HL-60 (cell line): ENCODE results near the gene FREM1.

Experiments
- DNase-seq, 2 experiments: peaks; one replicate each; pipeline ENCODE4 v3.0.0-alpha.2; 2010 to 2020; ENCODE audit warnings: low read depth in 1 of 2, low spot score in 1 of 2
- H3K27ac ChIP-seq: fragments of 250-450 bp; sonication (Bioruptor Pico); replicated peaks from 2 replicates; pipeline ENCODE4 v1.5.1; 2020; ENCODE audit warnings: mild to moderate bottlenecking, moderate library complexity
- H3K27me3 ChIP-seq: fragments of 250-450 bp; sonication (Bioruptor Pico); 2 replicates; pipeline ENCODE4 v1.5.1; 2021; ENCODE audit warnings: mild to moderate bottlenecking, moderate library complexity; ENCODE audit not compliant: insufficient read depth, poor library complexity, severe bottlenecking
- H3K4me3 ChIP-seq: replicated peaks from 2 replicates; pipeline ENCODE4 v1.5.1; 2011; ENCODE audit warnings: mild to moderate bottlenecking, control low read depth, low read length; ENCODE audit not compliant: insufficient read depth
- GABPA ChIP-seq: IDR thresholded peaks from 2 replicates; pipeline ENCODE4 v1.6.1; 2012; ENCODE audit warnings: low read depth
- POLR2AphosphoS5 ChIP-seq: IDR thresholded peaks from 2 replicates; pipeline ENCODE4 v1.6.1; 2012; ENCODE audit warnings: low read depth
- SPI1 ChIP-seq: IDR thresholded peaks from 2 replicates; pipeline ENCODE4 v1.6.1; 2012; ENCODE audit warnings: low read depth, mild to moderate bottlenecking, borderline replicate concordance
- TF ChIP-seq, protein P1 (sequence below): IDR thresholded peaks from 2 replicates; pipeline ENCODE4 v1.6.1; 2012; ENCODE audit warnings: low read depth; ENCODE audit not compliant: insufficient replicate concordance
- TF ChIP-seq, protein P2 (sequence below): IDR thresholded peaks from one replicate; pipeline ENCODE4 v1.5.1; 2011; ENCODE audit warnings: low read length, control low read depth, inconsistent platforms; ENCODE audit not compliant: insufficient read depth

Gene FREM1

DNA sequence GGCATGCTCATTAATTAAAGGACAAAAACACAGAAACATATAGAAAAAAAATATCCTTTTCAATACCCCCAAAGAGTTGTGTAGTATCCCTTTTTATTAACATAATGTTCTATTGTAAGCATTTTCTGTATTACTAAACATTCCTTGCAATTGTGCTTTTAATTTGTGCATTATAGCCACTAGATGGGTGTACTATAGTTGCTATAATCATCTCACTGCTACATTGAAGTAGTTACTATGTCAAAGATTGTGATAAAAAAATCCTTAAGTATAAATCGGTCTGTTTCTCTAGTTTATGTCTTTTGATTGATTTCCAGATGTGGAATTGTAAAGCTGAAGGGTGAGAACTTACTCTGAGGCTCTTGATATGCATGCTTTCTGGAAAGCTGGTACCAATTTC is 21.4 kb downstream of the FREM1 start:
- no peak for DNase-seq
- TF ChIP-seq, protein P1, sequence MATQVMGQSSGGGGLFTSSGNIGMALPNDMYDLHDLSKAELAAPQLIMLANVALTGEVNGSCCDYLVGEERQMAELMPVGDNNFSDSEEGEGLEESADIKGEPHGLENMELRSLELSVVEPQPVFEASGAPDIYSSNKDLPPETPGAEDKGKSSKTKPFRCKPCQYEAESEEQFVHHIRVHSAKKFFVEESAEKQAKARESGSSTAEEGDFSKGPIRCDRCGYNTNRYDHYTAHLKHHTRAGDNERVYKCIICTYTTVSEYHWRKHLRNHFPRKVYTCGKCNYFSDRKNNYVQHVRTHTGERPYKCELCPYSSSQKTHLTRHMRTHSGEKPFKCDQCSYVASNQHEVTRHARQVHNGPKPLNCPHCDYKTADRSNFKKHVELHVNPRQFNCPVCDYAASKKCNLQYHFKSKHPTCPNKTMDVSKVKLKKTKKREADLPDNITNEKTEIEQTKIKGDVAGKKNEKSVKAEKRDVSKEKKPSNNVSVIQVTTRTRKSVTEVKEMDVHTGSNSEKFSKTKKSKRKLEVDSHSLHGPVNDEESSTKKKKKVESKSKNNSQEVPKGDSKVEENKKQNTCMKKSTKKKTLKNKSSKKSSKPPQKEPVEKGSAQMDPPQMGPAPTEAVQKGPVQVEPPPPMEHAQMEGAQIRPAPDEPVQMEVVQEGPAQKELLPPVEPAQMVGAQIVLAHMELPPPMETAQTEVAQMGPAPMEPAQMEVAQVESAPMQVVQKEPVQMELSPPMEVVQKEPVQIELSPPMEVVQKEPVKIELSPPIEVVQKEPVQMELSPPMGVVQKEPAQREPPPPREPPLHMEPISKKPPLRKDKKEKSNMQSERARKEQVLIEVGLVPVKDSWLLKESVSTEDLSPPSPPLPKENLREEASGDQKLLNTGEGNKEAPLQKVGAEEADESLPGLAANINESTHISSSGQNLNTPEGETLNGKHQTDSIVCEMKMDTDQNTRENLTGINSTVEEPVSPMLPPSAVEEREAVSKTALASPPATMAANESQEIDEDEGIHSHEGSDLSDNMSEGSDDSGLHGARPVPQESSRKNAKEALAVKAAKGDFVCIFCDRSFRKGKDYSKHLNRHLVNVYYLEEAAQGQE = no peak
- TF ChIP-seq, protein P2, sequence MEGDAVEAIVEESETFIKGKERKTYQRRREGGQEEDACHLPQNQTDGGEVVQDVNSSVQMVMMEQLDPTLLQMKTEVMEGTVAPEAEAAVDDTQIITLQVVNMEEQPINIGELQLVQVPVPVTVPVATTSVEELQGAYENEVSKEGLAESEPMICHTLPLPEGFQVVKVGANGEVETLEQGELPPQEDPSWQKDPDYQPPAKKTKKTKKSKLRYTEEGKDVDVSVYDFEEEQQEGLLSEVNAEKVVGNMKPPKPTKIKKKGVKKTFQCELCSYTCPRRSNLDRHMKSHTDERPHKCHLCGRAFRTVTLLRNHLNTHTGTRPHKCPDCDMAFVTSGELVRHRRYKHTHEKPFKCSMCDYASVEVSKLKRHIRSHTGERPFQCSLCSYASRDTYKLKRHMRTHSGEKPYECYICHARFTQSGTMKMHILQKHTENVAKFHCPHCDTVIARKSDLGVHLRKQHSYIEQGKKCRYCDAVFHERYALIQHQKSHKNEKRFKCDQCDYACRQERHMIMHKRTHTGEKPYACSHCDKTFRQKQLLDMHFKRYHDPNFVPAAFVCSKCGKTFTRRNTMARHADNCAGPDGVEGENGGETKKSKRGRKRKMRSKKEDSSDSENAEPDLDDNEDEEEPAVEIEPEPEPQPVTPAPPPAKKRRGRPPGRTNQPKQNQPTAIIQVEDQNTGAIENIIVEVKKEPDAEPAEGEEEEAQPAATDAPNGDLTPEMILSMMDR = no peak
- TF ChIP-seq GABPA (no peak), POLR2AphosphoS5 (no peak), SPI1 (no peak)
- Histone ChIP-seq H3K27me3 (no peaks in the 10 kb centered on the region), H3K4me3 (no peak overlapping the region), H3K27ac (no peak overlapping the region)

DNA sequence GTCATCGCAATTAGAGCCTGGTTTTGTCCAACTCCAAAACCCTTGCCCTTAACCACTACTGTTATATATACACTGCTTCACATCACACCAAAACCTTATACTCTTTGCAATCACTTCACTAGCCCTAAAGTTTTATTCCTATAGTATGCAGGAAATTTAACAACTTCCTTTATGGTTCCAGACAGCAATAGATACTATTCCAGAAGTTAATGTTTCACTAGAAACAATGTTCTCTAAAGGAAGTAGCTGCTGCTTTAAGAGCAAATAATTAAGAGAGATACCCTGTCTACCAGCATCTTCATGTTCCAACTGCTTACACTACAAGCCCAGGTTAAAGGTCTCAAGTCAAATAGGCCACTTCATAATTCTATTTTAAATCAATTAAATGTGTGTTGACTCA is 22.0 kb downstream of the FREM1 start:
- DNase-seq = no peak
- H3K27me3 ChIP-seq = no peaks in the 10 kb centered on the region
- H3K27ac ChIP-seq = no peak overlapping the region
- H3K4me3 ChIP-seq = no peak overlapping the region
- no peak for TF ChIP-seq GABPA

DNA sequence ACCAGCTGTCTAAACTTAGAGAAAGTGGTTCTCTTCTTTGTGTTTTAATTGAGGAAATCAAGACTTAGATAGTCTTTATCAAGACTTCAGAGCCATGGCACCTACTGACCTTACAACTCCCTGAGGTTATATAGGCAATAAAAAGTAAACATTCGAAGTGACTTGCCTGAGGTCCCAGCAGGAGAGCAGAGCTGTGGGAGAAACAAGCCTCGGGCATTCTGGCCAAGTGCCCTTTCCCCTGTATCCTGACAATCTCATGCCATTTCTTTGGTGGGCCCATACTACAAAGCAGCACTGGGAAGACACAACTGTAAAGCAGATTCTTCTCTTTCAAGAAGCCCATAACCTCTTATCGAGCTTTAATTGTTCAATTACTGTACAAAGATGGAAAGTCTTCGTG is 23.1 kb downstream of the FREM1 start:
- no peaks in the 10 kb centered on the region for H3K27me3 ChIP-seq
- H3K27ac ChIP-seq = no peak overlapping the region
- DNase-seq = no peak
- TF ChIP-seq POLR2AphosphoS5 (no peak), SPI1 (no peak), GABPA (no peak)
- TF ChIP-seq, protein P2 = no peak
- TF ChIP-seq, protein P1 = no peak
- H3K4me3 ChIP-seq = no peak overlapping the region

DNA sequence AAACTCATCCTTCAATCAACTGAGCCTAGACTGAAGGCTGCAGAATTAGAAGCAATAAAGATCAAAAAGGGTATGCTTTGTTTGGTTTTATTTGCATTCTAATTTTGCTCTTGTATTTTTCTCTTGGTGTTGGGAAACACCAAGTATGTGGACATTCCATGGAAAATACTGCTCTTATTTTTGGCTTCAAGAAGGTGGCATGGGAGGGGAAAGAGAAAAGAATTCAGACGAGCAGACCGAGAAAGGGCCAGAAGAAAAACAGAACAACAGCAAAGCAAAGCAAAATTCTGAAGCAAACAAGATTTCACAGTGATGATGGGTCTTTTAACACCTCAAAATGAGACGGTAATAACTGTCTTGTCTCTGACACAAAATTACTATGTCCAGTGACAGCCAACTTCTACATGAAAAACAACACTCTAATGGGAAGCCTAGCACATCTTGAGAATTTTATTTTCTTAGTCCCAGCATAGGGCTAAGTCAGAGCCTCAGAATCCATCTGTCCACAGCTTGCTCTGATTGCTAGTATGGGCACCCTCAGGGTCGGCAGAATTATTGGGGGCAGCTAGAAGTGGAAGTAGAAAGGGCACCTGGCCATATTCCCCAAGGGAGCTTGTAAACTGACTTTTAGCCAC is 26.8 kb downstream of the FREM1 start:
- H3K4me3 ChIP-seq = no peak overlapping the region
- TF ChIP-seq GABPA (no peak), SPI1 (no peak), POLR2AphosphoS5 (no peak)
- TF ChIP-seq, protein P1 = no peak
- TF ChIP-seq, protein P2 = no peak
- H3K27me3 ChIP-seq = no peaks in the 10 kb centered on the region
- H3K27ac ChIP-seq = no peak overlapping the region
- DNase-seq = no peak
